ENCODE results near the gene SH3BGRL2. TPM values are rescaled to one million over a fixed set of nuclear protein-coding genes. Genes with fewer than 3 reads are reported as not detected.

The SH3BGRL2 gene
- total RNA-seq, 4 donors from 2014 or later, result 54.7 to 177 (median 128) TPM

GRCh38 chr6:79699606-79700005 lies 68.5 kb downstream of the SH3BGRL2 start:
- no peak for DNase-seq
- Histone ChIP-seq H3K27ac (no peak overlapping the region), H3K27me3 (no peaks in the 10 kb centered on the region), H3K4me3 (no peak overlapping the region), H3K36me3 (peaks cover 0 to 12% (median 0%) of the 10 kb centered on the region in 4 donors), H3K9me3 (no peaks in the 10 kb centered on the region), H3K4me1 (no peaks in the 10 kb centered on the region)
- WGBS, 2 donors (ENCODE audit: low coverage in 1 of 2), result 91 to 96% methylated on average over 4 to 7 of the region's 7 CpGs
- intact Hi-C loops (cut with DNase I; ENCODE audit: low total_unique reads) (no loop called here), in situ Hi-C loops (cut with MboI; ENCODE audit: low pct_ligation_motif_present in 1 of 4, low pct_unique_long_range_greater_than_20kb in 1 of 4, low sequenced_read_pairs in 3 of 4) (no loop called here)
- TF ChIP-seq POLR2AphosphoS5 (IDR thresholded peaks at IDR 0.05), result no peak
- TF ChIP-seq POLR2A (IDR thresholded peaks at IDR 0.05), result no peak
- no peak for TF ChIP-seq CTCF (IDR thresholded peaks at IDR 0.05)
- no peak for TF ChIP-seq EP300 (IDR thresholded peaks at IDR 0.05; ENCODE audit: low read depth)

GRCh38 chr6:79702691-79703090 lies 71.6 kb downstream of the SH3BGRL2 start:
- no peak overlapping the region for H3K27ac ChIP-seq
- intact Hi-C loops (cut with DNase I; ENCODE audit: low total_unique reads) (no loop called here), in situ Hi-C loops (cut with MboI; ENCODE audit: low pct_ligation_motif_present in 1 of 4, low pct_unique_long_range_greater_than_20kb in 1 of 4, low sequenced_read_pairs in 3 of 4) (no loop called here)
- peaks cover 0 to 6% (median 0%) of the 10 kb centered on the region in 4 donors for H3K36me3 ChIP-seq
- H3K9me3 ChIP-seq, result no peaks in the 10 kb centered on the region
- no peaks in the 10 kb centered on the region for H3K27me3 ChIP-seq
- no peak for DNase-seq
- 73 to 90% methylated on average over 4 to 5 of the region's 5 CpGs for WGBS, 2 donors (ENCODE audit: low coverage in 1 of 2)
- no peaks in the 10 kb centered on the region for H3K4me1 ChIP-seq
- TF ChIP-seq POLR2A (IDR thresholded peaks at IDR 0.05) (no peak), CTCF (IDR thresholded peaks at IDR 0.05) (no peak), EP300 (IDR thresholded peaks at IDR 0.05; ENCODE audit: low read depth) (no peak), POLR2AphosphoS5 (IDR thresholded peaks at IDR 0.05) (no peak)
- no peak overlapping the region for H3K4me3 ChIP-seq

GRCh38 chr6:79704200-79704599 lies 73.1 kb downstream of the SH3BGRL2 start:
- H3K27ac ChIP-seq, result no peak overlapping the region
- TF ChIP-seq POLR2AphosphoS5 (IDR thresholded peaks at IDR 0.05) (no peak), EP300 (IDR thresholded peaks at IDR 0.05; ENCODE audit: low read depth) (no peak), CTCF (IDR thresholded peaks at IDR 0.05) (no peak), POLR2A (IDR thresholded peaks at IDR 0.05) (no peak)
- peaks cover 0 to 6% (median 0%) of the 10 kb centered on the region in 4 donors for H3K36me3 ChIP-seq
- H3K9me3 ChIP-seq, result no peaks in the 10 kb centered on the region
- in situ Hi-C loops (cut with MboI; ENCODE audit: low pct_ligation_motif_present in 1 of 4, low pct_unique_long_range_greater_than_20kb in 1 of 4, low sequenced_read_pairs in 3 of 4) (no loop called here), intact Hi-C loops (cut with DNase I; ENCODE audit: low total_unique reads) (no loop called here)
- WGBS, 2 donors (ENCODE audit: low coverage in 1 of 2), result 92 to 100% methylated on average over 2 of the region's 2 CpGs
- no peaks in the 10 kb centered on the region for H3K4me1 ChIP-seq
- no peaks in the 10 kb centered on the region for H3K27me3 ChIP-seq
- no peak overlapping the region for H3K4me3 ChIP-seq
- DNase-seq, result no peak

GRCh38 chr6:79705456-79705995 lies 74.4 kb downstream of the SH3BGRL2 start:
- no peaks in the 10 kb centered on the region for H3K9me3 ChIP-seq
- DNase-seq, result no peak
- peaks cover 0 to 6% (median 0%) of the 10 kb centered on the region in 4 donors for H3K36me3 ChIP-seq
- in situ Hi-C loops (cut with MboI; ENCODE audit: low pct_ligation_motif_present in 1 of 4, low pct_unique_long_range_greater_than_20kb in 1 of 4, low sequenced_read_pairs in 3 of 4) (no loop called here), intact Hi-C loops (cut with DNase I; ENCODE audit: low total_unique reads) (no loop called here)
- WGBS, 2 donors (ENCODE audit: low coverage in 1 of 2), result 76 to 81% methylated on average over 5 of the region's 5 CpGs
- no peak overlapping the region for H3K27ac ChIP-seq
- H3K4me1 ChIP-seq, result no peaks in the 10 kb centered on the region
- no peaks in the 10 kb centered on the region for H3K27me3 ChIP-seq
- H3K4me3 ChIP-seq, result no peak overlapping the region
- TF ChIP-seq CTCF (IDR thresholded peaks at IDR 0.05) (no peak), POLR2A (IDR thresholded peaks at IDR 0.05) (no peak), EP300 (IDR thresholded peaks at IDR 0.05; ENCODE audit: low read depth) (no peak), POLR2AphosphoS5 (IDR thresholded peaks at IDR 0.05) (no peak)
